ENCODE measurements around the gene TMEM176A.
A peak's percentile ranks its signal among the peaks of the same experiment; 100 is the strongest.
"Not testable (repeated sequence)": the region's sequence is repeated elsewhere in the genome, so short reads cannot be mapped to it uniquely, and the experiment has no call there.

Gene TMEM176A

GRCh38 chr7:150799156-150799555, 1.4 kb upstream of the TMEM176A start:
- DNase-seq (ENCODE audit: insufficient read length, low spot score) (no peak), FAIRE-seq (no peak)
- TF ChIP-seq POLR2A (IDR thresholded peaks at IDR 0.05; ENCODE audit: low read depth, low read length) (no peak), POLR2AphosphoS5 (IDR thresholded peaks at IDR 0.05; ENCODE audit: low read depth, low read length) (no peak), POU2F2 (IDR thresholded peaks at IDR 0.05; ENCODE audit: low read depth, low read length) (no peak), TAF1 (IDR thresholded peaks at IDR 0.05; ENCODE audit: low read depth, low read length) (no peak), SPI1 (IDR thresholded peaks at IDR 0.05; ENCODE audit: low read depth, low read length) (no peak), PAX5 (IDR thresholded peaks at IDR 0.05; ENCODE audit: insufficient read depth, low read length, severe bottlenecking) (no peak)

GRCh38 chr7:150799741-150800580, 608 bp upstream of the TMEM176A start, which contains the start of gene TMEM176B:
TMEM176B (minus strand) TSS chr7:150800364; CDS start chr7:150796569, 3,795 bp downstream.
- FAIRE-seq (no peak), DNase-seq (ENCODE audit: insufficient read length, low spot score) (no peak)
- no peak for TF ChIP-seq PAX5 (IDR thresholded peaks at IDR 0.05; ENCODE audit: insufficient read depth, low read length, severe bottlenecking)
- TF ChIP-seq TAF1 (IDR thresholded peaks at IDR 0.05; ENCODE audit: low read depth, low read length), result no peak
- no peak for TF ChIP-seq POLR2AphosphoS5 (IDR thresholded peaks at IDR 0.05; ENCODE audit: low read depth, low read length)
- TF ChIP-seq POLR2A (IDR thresholded peaks at IDR 0.05; ENCODE audit: low read depth, low read length), result no peak
- no peak for TF ChIP-seq POU2F2 (IDR thresholded peaks at IDR 0.05; ENCODE audit: low read depth, low read length)
- no peak for TF ChIP-seq SPI1 (IDR thresholded peaks at IDR 0.05; ENCODE audit: low read depth, low read length)

GRCh38 chr7:150801242-150801945, 825 bp downstream of the TMEM176A start:
- FAIRE-seq (no peak), DNase-seq (ENCODE audit: insufficient read length, low spot score) (peak; percentile 28)
- TF ChIP-seq TAF1 (IDR thresholded peaks at IDR 0.05; ENCODE audit: low read depth, low read length), result no peak
- no peak for TF ChIP-seq POU2F2 (IDR thresholded peaks at IDR 0.05; ENCODE audit: low read depth, low read length)
- TF ChIP-seq POLR2AphosphoS5 (IDR thresholded peaks at IDR 0.05; ENCODE audit: low read depth, low read length), result no peak

GRCh38 chr7:150801946-150802771, 1.6 kb downstream of the TMEM176A start:
- no peak for FAIRE-seq
- no peak for TF ChIP-seq POLR2AphosphoS5 (IDR thresholded peaks at IDR 0.05; ENCODE audit: low read depth, low read length)
- no peak for DNase-seq (ENCODE audit: insufficient read length, low spot score)

GRCh38 chr7:150803161-150803860, 2.7 kb downstream of the TMEM176A start:
- FAIRE-seq (no peak), DNase-seq (ENCODE audit: insufficient read length, low spot score) (no peak)
- TF ChIP-seq POU2F2 (IDR thresholded peaks at IDR 0.05; ENCODE audit: low read depth, low read length) (no peak), TAF1 (IDR thresholded peaks at IDR 0.05; ENCODE audit: low read depth, low read length) (no peak), POLR2AphosphoS5 (IDR thresholded peaks at IDR 0.05; ENCODE audit: low read depth, low read length) (no peak), POLR2A (IDR thresholded peaks at IDR 0.05; ENCODE audit: low read depth, low read length) (no peak), SPI1 (IDR thresholded peaks at IDR 0.05; ENCODE audit: low read depth, low read length) (no peak), PAX5 (IDR thresholded peaks at IDR 0.05; ENCODE audit: insufficient read depth, low read length, severe bottlenecking) (no peak)

GRCh38 chr7:150804802-150805201, 4.2 kb downstream of the TMEM176A start:
- no peak for DNase-seq (ENCODE audit: insufficient read length, low spot score)
- FAIRE-seq, result no peak
- no peak for TF ChIP-seq POLR2AphosphoS5 (IDR thresholded peaks at IDR 0.05; ENCODE audit: low read depth, low read length)
- TF ChIP-seq SPI1 (IDR thresholded peaks at IDR 0.05; ENCODE audit: low read depth, low read length), result no peak
- no peak for TF ChIP-seq POU2F2 (IDR thresholded peaks at IDR 0.05; ENCODE audit: low read depth, low read length)
- TF ChIP-seq POLR2A (IDR thresholded peaks at IDR 0.05; ENCODE audit: low read depth, low read length), result no peak
- no peak for TF ChIP-seq TAF1 (IDR thresholded peaks at IDR 0.05; ENCODE audit: low read depth, low read length)
- no peak for TF ChIP-seq PAX5 (IDR thresholded peaks at IDR 0.05; ENCODE audit: insufficient read depth, low read length, severe bottlenecking)

GRCh38 chr7:150805864-150806263, 5.3 kb downstream of the TMEM176A start:
- no peak for DNase-seq (ENCODE audit: insufficient read length, low spot score)
- no peak for FAIRE-seq
- TF ChIP-seq TAF1 (IDR thresholded peaks at IDR 0.05; ENCODE audit: low read depth, low read length) (no peak), POU2F2 (IDR thresholded peaks at IDR 0.05; ENCODE audit: low read depth, low read length) (no peak), POLR2A (IDR thresholded peaks at IDR 0.05; ENCODE audit: low read depth, low read length) (no peak), SPI1 (IDR thresholded peaks at IDR 0.05; ENCODE audit: low read depth, low read length) (no peak), PAX5 (IDR thresholded peaks at IDR 0.05; ENCODE audit: insufficient read depth, low read length, severe bottlenecking) (no peak)

GRCh38 chr7:150806454-150806853, 5.9 kb downstream of the TMEM176A start:
- no peak for DNase-seq (ENCODE audit: insufficient read length, low spot score)
- no peak for TF ChIP-seq POLR2A (IDR thresholded peaks at IDR 0.05; ENCODE audit: low read depth, low read length)
- no peak for TF ChIP-seq PAX5 (IDR thresholded peaks at IDR 0.05; ENCODE audit: insufficient read depth, low read length, severe bottlenecking)
- no peak for TF ChIP-seq POLR2AphosphoS5 (IDR thresholded peaks at IDR 0.05; ENCODE audit: low read depth, low read length)
- no peak for TF ChIP-seq SPI1 (IDR thresholded peaks at IDR 0.05; ENCODE audit: low read depth, low read length)
- TF ChIP-seq TAF1 (IDR thresholded peaks at IDR 0.05; ENCODE audit: low read depth, low read length), result no peak
- no peak for TF ChIP-seq POU2F2 (IDR thresholded peaks at IDR 0.05; ENCODE audit: low read depth, low read length)

GRCh38 chr7:150806863-150807262, 6.3 kb downstream of the TMEM176A start:
- no peak for TF ChIP-seq POU2F2 (IDR thresholded peaks at IDR 0.05; ENCODE audit: low read depth, low read length)
- no peak for DNase-seq (ENCODE audit: insufficient read length, low spot score)
- FAIRE-seq, result no peak

More at GRCh38 chr7:150806454-150806853, 5.9 kb downstream of the TMEM176A start:
- no peak for FAIRE-seq

- DNase-seq (ENCODE audit: insufficient read length, low spot score); FAIRE-seq: not testable (repeated sequence)
These were observed 7.3 kb downstream of the TMEM176A start for GRCh38 chr7:150807616-150808438.

Data from GM12891 (cell line).